GM18502 (cell line): Measurements from ENCODE around the gene ADGRG1.

Experiments
- ATAC-seq: cut with Tn5 transposase; IDR thresholded peaks from one replicate; pipeline ENCODE4 v1.9.1; 2021; ENCODE audit warnings: mild to moderate bottlenecking; ENCODE audit not compliant: unreplicated experiment, poor library complexity

The ADGRG1 gene

GRCh38 chr16:57619606-57620334, 8.7 kb upstream of the ADGRG1 start:
- no peak for ATAC-seq

- ATAC-seq = no peak
These were observed 7.8 kb upstream of the ADGRG1 start for GRCh38 chr16:57620335-57621231.

GRCh38 chr16:57621521-57622271, 6.7 kb upstream of the ADGRG1 start:
- ATAC-seq = no peak

GRCh38 chr16:57622361-57623250, 5.8 kb upstream of the ADGRG1 start:
- no peak for ATAC-seq

- no peak for ATAC-seq
These were observed 5.0 kb upstream of the ADGRG1 start for GRCh38 chr16:57623251-57624043.

GRCh38 chr16:57624044-57624688, 4.3 kb upstream of the ADGRG1 start:
- no peak for ATAC-seq

GRCh38 chr16:57624806-57625500, 3.5 kb upstream of the ADGRG1 start:
- no peak for ATAC-seq

GRCh38 chr16:57626420-57627170, 1.8 kb upstream of the ADGRG1 start:
- no peak for ATAC-seq

- ATAC-seq = no peak
These were observed 1.1 kb upstream of the ADGRG1 start for GRCh38 chr16:57627184-57627871.

- no peak for ATAC-seq
These were observed 408 bp downstream of the ADGRG1 start for GRCh38 chr16:57628783-57629293.

- ATAC-seq = no peak
These were observed 1.3 kb downstream of the ADGRG1 start for GRCh38 chr16:57629516-57630406.

- no peak for ATAC-seq
These were observed 2.0 kb downstream of the ADGRG1 start for GRCh38 chr16:57630407-57630797.

- no peak for ATAC-seq
These were observed 2.8 kb downstream of the ADGRG1 start for GRCh38 chr16:57630931-57631845.

GRCh38 chr16:57632568-57632967, 4.1 kb downstream of the ADGRG1 start:
- ATAC-seq = no peak
